Measurements from ENCODE around the gene EPGN. TPM values are rescaled to one million over a fixed set of nuclear protein-coding genes. Genes with fewer than 3 reads are reported as not detected.

Gene EPGN
- polyA plus RNA-seq, 1 donor (not counting 4 experiments of a cell fraction or from before 2014, with no cell fraction given) = 330 TPM

DNA sequence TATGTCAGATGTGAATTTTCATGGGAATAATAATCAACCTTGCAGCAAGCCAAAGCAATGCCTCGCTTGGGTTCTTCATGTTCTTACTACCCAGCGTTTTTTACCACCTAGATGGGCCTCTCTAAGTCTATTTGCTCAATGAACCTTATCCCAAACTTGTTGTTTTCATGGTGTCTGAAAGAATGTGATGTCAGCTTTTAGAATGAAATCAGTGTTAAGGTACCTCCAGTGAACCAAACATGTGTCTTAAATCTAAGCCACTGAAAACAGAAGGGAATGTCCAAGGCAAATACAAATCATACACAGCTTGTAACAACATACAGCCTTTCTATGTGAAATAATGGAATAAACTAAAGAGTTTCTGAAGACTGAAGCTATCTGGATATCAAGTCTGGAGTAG lies 6.7 kb downstream of the EPGN start:
- H3K27ac ChIP-seq (ENCODE audit: control insufficient read depth, insufficient read depth, low read length) = no peak overlapping the region
- H3K36me3 ChIP-seq (ENCODE audit: control insufficient read depth in 2 of 2, extremely low read depth in 1 of 2, insufficient read depth in 2 of 2, low read length in 2 of 2) = peaks cover 6 to 36% of the 10 kb centered on the region in 2 experiments
- FAIRE-seq = peak; percentile 52
- peaks cover 6% of the 10 kb centered on the region for H3K79me2 ChIP-seq (ENCODE audit: control insufficient read depth, insufficient read depth, low read length)
- no peak overlapping the region for H3K4me2 ChIP-seq (ENCODE audit: control insufficient read depth, extremely low read depth, insufficient read depth, low read depth, low read length)
- H2AFZ ChIP-seq (ENCODE audit: control insufficient read depth, low read length) = no peak overlapping the region
- no peak overlapping the region for H3K4me3 ChIP-seq (ENCODE audit: control insufficient read depth in 2 of 3, extremely low read depth in 1 of 3, insufficient read depth in 2 of 3, low read depth in 1 of 3, low read length in 3 of 3)
- no peak for TF ChIP-seq CTCF (optimal IDR thresholded peaks at IDR 0.05 in 1 of 3, IDR thresholded peaks at IDR 0.05 in 1 of 3, conservative IDR thresholded peaks at IDR 0.05 in 1 of 3; ENCODE audit: extremely low read depth in 1 of 3, insufficient read depth in 2 of 3, low read length in 3 of 3)
- TF ChIP-seq EZH2 (IDR thresholded peaks at IDR 0.05; ENCODE audit: low read length) = no peak
- H3K4me1 ChIP-seq (ENCODE audit: control insufficient read depth, extremely low read depth, insufficient read depth, low read length) = peaks cover 18% of the 10 kb centered on the region
- no peak for DNase-seq (ENCODE audit: low read depth, low spot score)
- no peak overlapping the region for H3K9ac ChIP-seq (ENCODE audit: control insufficient read depth, extremely low read depth, insufficient read depth, low read length)
- dilution Hi-C loops (cut with MboI; ENCODE audit: extremely low pct_ligation_motif_present, low sequenced_read_pairs) = no loop called here
- H3K9me1 ChIP-seq (ENCODE audit: control insufficient read depth, extremely low read depth, insufficient read depth, low read length) = no peaks in the 10 kb centered on the region
- H4K20me1 ChIP-seq (ENCODE audit: control insufficient read depth, extremely low read depth, insufficient read depth, low read length) = no peaks in the 10 kb centered on the region
- H3K27me3 ChIP-seq (ENCODE audit: control insufficient read depth, extremely low read depth, insufficient read depth, low read length) = no peaks in the 10 kb centered on the region
- H3K9me3 ChIP-seq (ENCODE audit: control insufficient read depth, low read depth, low read length) = no peaks in the 10 kb centered on the region

DNA sequence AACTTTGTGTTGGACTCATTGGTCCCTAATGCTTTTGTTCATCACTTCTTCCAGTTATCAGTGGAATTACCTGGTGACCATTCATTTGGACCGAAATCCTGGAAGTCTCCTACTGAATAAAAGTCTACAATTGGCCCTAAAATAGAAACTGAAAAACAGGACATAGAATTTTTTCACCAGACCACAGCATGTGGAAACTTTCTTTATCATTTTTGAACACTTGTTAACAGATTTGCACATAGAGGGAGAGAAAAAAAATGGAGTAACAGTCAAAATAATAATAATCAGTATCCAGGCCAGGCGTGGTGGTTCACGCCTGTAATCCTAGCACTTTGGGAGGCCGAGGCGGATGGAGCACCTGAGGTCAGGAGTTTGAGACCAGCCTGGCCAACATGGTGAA lies 7.1 kb downstream of the EPGN start:
- Histone ChIP-seq H3K27ac (ENCODE audit: control insufficient read depth, insufficient read depth, low read length) (no peak overlapping the region), H3K36me3 (ENCODE audit: control insufficient read depth in 2 of 2, extremely low read depth in 1 of 2, insufficient read depth in 2 of 2, low read length in 2 of 2) (peaks cover 6 to 36% of the 10 kb centered on the region in 2 experiments), H3K27me3 (ENCODE audit: control insufficient read depth, extremely low read depth, insufficient read depth, low read length) (no peaks in the 10 kb centered on the region), H3K79me2 (ENCODE audit: control insufficient read depth, insufficient read depth, low read length) (peaks cover 5% of the 10 kb centered on the region), H3K9me3 (ENCODE audit: control insufficient read depth, low read depth, low read length) (no peaks in the 10 kb centered on the region), H3K4me1 (ENCODE audit: control insufficient read depth, extremely low read depth, insufficient read depth, low read length) (peaks cover 22% of the 10 kb centered on the region), H3K4me3 (ENCODE audit: control insufficient read depth in 2 of 3, extremely low read depth in 1 of 3, insufficient read depth in 2 of 3, low read depth in 1 of 3, low read length in 3 of 3) (no peak overlapping the region), H3K9me1 (ENCODE audit: control insufficient read depth, extremely low read depth, insufficient read depth, low read length) (no peaks in the 10 kb centered on the region), H4K20me1 (ENCODE audit: control insufficient read depth, extremely low read depth, insufficient read depth, low read length) (no peaks in the 10 kb centered on the region), H3K9ac (ENCODE audit: control insufficient read depth, extremely low read depth, insufficient read depth, low read length) (no peak overlapping the region), H2AFZ (ENCODE audit: control insufficient read depth, low read length) (no peak overlapping the region), H3K4me2 (ENCODE audit: control insufficient read depth, extremely low read depth, insufficient read depth, low read depth, low read length) (no peak overlapping the region)
- TF ChIP-seq CTCF (optimal IDR thresholded peaks at IDR 0.05 in 1 of 3, IDR thresholded peaks at IDR 0.05 in 1 of 3, conservative IDR thresholded peaks at IDR 0.05 in 1 of 3; ENCODE audit: extremely low read depth in 1 of 3, insufficient read depth in 2 of 3, low read length in 3 of 3) = no peak
- no peak for TF ChIP-seq EZH2 (IDR thresholded peaks at IDR 0.05; ENCODE audit: low read length)
- no peak for FAIRE-seq
- DNase-seq (ENCODE audit: low read depth, low spot score) = no peak
- dilution Hi-C loops (cut with MboI; ENCODE audit: extremely low pct_ligation_motif_present, low sequenced_read_pairs) = no loop called here
